Transverse colon (tissue), 4 donors: ENCODE measurements around the gene ARHGEF4.
"Not testable (repeated sequence)": the region's sequence is repeated elsewhere in the genome, so short reads cannot be mapped to it uniquely, and the experiment has no call there.

Experiments
- CTCF ChIP-seq, 5 experiments: fragments of 200-600 bp in 3 of 5; fragments of 450-650 bp in 2 of 5; sonication (generic) in 3 of 5; IDR thresholded peaks; 1 replicate in 2 of 5; 2 replicates in 3 of 5; pipeline ENCODE4 v1.5.1; 2016 to 2017; ENCODE audit warnings: antibody characterized with exemption in 5 of 5, inconsistent platforms in 3 of 5, mild to moderate bottlenecking in 2 of 5, moderate library complexity in 1 of 5
- POLR2A ChIP-seq: fragments of 450-650 bp; IDR thresholded peaks from one replicate; pipeline ENCODE4 v1.6.1; 2016; ENCODE audit warnings: antibody characterized with exemption, mild to moderate bottlenecking, moderate library complexity
- POLR2AphosphoS5 ChIP-seq, 3 donors: sonication (generic); formaldehyde crosslinking; IDR thresholded peaks; one replicate each; pipeline ENCODE4 v1.6.1; 2016; ENCODE audit warnings: antibody characterized with exemption in 3 of 3

GRCh38 chr2:131075578-131075977 is 238.9 kb downstream of the ARHGEF4 start:
- not testable (repeated sequence) for TF ChIP-seq POLR2A; CTCF (IDR thresholded peaks at IDR 0.05); POLR2AphosphoS5 (IDR thresholded peaks at IDR 0.05)
